Upper lobe of left lung (tissue), 6 donors: Measurements from ENCODE around the gene PLEKHM2. TPM values are rescaled to one million over a fixed set of nuclear protein-coding genes. Genes with fewer than 3 reads are reported as not detected.

Source experiments
- ATAC-seq, 2 donors: fragments of 200-7000 bp; cut with Tn5 transposase; one replicate each; pipeline ENCODE4 v1.9.1; 2022; ENCODE audit warnings: mild to moderate bottlenecking in 2 of 2, moderate library complexity in 2 of 2; ENCODE audit not compliant: low FRiP score in 2 of 2
- DNase-seq, 2 donors: peaks; one replicate each; pipeline ENCODE4 v3.0.0-alpha.2; 2019 to 2020
- H3K27ac ChIP-seq, 4 donors: fragments of 200-600 bp; sonication (generic); one replicate each; pipeline ENCODE4 v1.5.1; 2016 to 2019
- H3K27me3 ChIP-seq, 4 donors: fragments of 200-600 bp; sonication (generic); one replicate each; pipeline ENCODE4 v1.5.1; 2017 to 2019
- H3K36me3 ChIP-seq, 4 donors: fragments of 200-600 bp; sonication (generic); one replicate each; pipeline ENCODE4 v1.5.1; 2016 to 2019
- H3K4me1 ChIP-seq, 4 donors: fragments of 200-600 bp; sonication (generic); one replicate each; pipeline ENCODE4 v1.5.1; 2018 to 2019
- H3K4me3 ChIP-seq, 4 donors: fragments of 200-600 bp; sonication (generic); one replicate each; pipeline ENCODE4 v1.5.1; 2017 to 2019; ENCODE audit warnings: mild to moderate bottlenecking in 2 of 4, moderate library complexity in 1 of 4
- H3K9me3 ChIP-seq, 4 donors: fragments of 200-600 bp; sonication (generic); one replicate each; pipeline ENCODE4 v1.5.1; 2018 to 2019
- EP300 ChIP-seq, 4 donors: sonication (generic); formaldehyde crosslinking; IDR thresholded peaks; one replicate each; pipeline ENCODE4 v1.5.1; 2017; ENCODE audit warnings: antibody characterized with exemption in 4 of 4, control low read depth in 2 of 4
- POLR2A ChIP-seq, 4 donors: fragments of 450-650 bp; IDR thresholded peaks; one replicate each; pipeline ENCODE4 v1.5.1; 2016 to 2017; ENCODE audit warnings: antibody characterized with exemption in 4 of 4, mild to moderate bottlenecking in 2 of 4
- POLR2AphosphoS5 ChIP-seq, 2 donors: sonication (generic); formaldehyde crosslinking; IDR thresholded peaks; one replicate each; pipeline ENCODE4 v1.5.1; 2017; ENCODE audit warnings: antibody characterized with exemption in 2 of 2
- WGBS, 2 donors: methylation state at CpG; one replicate each; pipeline ENCODE4 v1.1.5; 2017 to 2018; 5-methylcytosine and 5-hydroxymethylcytosine counted together
- total RNA-seq, 6 donors: library from RNA; depleted of rRNA in 4 of 6; stranded (reverse); fragments of >200 nt in 4 of 6; gene quantifications; one replicate each; pipeline versions ENCODE4 v1.1.0 to v1.2.1, GENCODE V29; 2016 to 2021
- TF ChIP-seq, protein P1 (sequence below), 6 experiments: fragments of 450-650 bp in 4 of 6; fragments of 200-600 bp in 2 of 6; sonication (generic) in 2 of 6; IDR thresholded peaks; one replicate each; pipeline ENCODE4 v1.5.1; 2016 to 2019; ENCODE audit warnings: antibody characterized with exemption in 6 of 6
- donor health status: DM: no; HTN: no; CAD: no; lungs with moderate emphysema.
- donor health status: DM: no; HTN: yes; CAD: no; lungs with severe emphysema.

PLEKHM2 gene
- total RNA-seq, 6 donors from 2014 or later = 50.3 to 120 (median 83.3) TPM

DNA sequence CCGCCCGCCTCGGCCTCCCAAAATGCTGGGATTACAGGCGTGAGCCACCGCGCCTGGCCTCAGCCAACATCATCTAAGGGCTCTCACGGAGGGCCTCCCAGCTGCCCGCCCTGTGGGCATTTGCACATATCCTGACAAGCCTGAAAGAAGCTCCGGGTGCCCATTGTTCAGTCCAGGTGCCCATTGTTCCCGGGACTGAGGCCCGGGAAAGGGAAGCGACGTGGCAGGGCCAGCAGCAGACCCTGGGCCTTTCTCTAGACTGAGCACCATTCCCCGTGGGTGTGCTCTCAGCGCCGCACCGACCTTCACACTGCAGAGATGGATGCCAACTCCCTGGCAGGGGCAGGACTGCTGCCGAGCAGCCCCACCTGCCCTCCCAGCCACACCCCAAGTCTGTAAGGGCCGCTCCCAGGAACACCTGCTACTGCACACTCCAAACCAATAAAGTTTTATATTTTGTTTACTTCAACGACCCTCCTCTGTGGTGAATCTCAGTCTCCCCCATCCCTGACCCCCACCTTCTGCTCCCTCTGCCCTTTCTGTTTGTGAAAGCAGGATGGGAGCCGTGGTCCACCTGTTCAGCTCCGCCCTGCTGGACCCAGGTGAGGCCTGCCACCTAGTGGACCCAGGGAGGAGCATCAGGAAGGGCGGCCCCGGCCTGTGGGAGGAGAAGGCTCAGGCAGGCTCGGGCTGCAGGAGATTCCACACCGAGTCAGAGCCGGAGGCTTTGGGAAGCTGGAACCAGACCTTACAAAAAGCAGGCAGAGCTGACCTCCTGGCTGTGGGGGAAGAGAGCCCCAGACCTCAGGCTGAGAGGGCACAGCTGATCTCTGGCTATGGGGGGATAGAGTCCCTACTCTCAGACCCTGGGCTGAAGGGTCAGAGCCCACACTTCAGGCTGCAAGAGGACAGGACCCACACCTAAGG is 57.1 kb downstream of the PLEKHM2 start:
- H3K27ac ChIP-seq = no peak overlapping the region
- peaks cover 8 to 23% (median 18%) of the 10 kb centered on the region in 4 donors for H3K4me1 ChIP-seq
- no peak overlapping the region for H3K4me3 ChIP-seq
- DNase-seq (peak; percentile 85 to 86), ATAC-seq (peak; percentile 69 to 83)
- peaks cover 0 to 3% (median 0%) of the 10 kb centered on the region in 4 donors for H3K36me3 ChIP-seq
- no peaks in the 10 kb centered on the region for H3K27me3 ChIP-seq
- TF ChIP-seq POLR2AphosphoS5 (IDR thresholded peaks at IDR 0.05) (peak in 1 of 2 donors; percentile 42), POLR2A (IDR thresholded peaks at IDR 0.05) (no peak)
- TF ChIP-seq, protein P1, sequence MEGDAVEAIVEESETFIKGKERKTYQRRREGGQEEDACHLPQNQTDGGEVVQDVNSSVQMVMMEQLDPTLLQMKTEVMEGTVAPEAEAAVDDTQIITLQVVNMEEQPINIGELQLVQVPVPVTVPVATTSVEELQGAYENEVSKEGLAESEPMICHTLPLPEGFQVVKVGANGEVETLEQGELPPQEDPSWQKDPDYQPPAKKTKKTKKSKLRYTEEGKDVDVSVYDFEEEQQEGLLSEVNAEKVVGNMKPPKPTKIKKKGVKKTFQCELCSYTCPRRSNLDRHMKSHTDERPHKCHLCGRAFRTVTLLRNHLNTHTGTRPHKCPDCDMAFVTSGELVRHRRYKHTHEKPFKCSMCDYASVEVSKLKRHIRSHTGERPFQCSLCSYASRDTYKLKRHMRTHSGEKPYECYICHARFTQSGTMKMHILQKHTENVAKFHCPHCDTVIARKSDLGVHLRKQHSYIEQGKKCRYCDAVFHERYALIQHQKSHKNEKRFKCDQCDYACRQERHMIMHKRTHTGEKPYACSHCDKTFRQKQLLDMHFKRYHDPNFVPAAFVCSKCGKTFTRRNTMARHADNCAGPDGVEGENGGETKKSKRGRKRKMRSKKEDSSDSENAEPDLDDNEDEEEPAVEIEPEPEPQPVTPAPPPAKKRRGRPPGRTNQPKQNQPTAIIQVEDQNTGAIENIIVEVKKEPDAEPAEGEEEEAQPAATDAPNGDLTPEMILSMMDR (IDR thresholded peaks at IDR 0.05) = peak; percentile 76 to 93 (median 85)
- no peaks in the 10 kb centered on the region for H3K9me3 ChIP-seq
- WGBS, 2 donors = 50 to 60% methylated on average over 19 to 21 of the region's 27 CpGs

DNA sequence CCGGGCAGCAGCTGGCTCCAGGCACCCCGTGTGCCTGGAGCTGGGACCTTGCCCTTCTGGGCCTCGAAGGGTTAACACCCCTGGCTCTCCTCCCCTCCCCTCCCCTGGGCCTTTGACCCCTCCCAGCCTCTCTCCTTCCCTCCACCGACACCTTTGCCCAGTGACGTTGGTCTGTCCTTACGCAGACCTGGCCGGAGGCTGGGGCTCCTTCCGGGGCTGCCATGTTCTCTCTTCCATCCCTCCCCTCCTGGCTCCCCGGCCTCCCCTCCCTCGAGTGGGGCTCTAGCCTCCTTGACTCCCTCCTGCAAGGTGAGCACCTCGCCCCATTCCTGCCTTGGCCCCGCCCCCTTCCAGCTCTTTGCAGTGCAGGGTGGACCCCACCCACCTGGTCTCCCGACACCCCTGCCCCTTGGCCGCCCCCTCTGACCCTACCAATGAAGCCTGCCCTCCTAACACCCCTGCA is 58.2 kb downstream of the PLEKHM2 start, which contains the start of gene TMEM82:
Gene TMEM82, plus strand, starts transcription at position 161 of the 463 bp plus-strand sequence. Its CDS starts 61 bp downstream, at position 222.
- H3K36me3 ChIP-seq = peaks cover 0 to 3% (median 0%) of the 10 kb centered on the region in 4 donors
- ATAC-seq = no peak
- no peak within 1 kb of the TSS for H3K4me3 ChIP-seq
- 37 to 50% methylated on average over 11 to 12 of the region's 14 CpGs for WGBS, 2 donors
- no peak within 1 kb of the TSS for H3K27ac ChIP-seq
- peaks cover 2 to 13% (median 7%) of the 10 kb centered on the region in 4 donors for H3K4me1 ChIP-seq
- no peak for TF ChIP-seq POLR2A (IDR thresholded peaks at IDR 0.05)
- TF ChIP-seq POLR2AphosphoS5 (IDR thresholded peaks at IDR 0.05) = no peak
- TF ChIP-seq EP300 (IDR thresholded peaks at IDR 0.05) = no peak
- TF ChIP-seq, protein P1 (IDR thresholded peaks at IDR 0.05) = no peak
- no peaks in the 10 kb centered on the region for H3K9me3 ChIP-seq
- DNase-seq = no peak
- no peaks in the 10 kb centered on the region for H3K27me3 ChIP-seq

DNA sequence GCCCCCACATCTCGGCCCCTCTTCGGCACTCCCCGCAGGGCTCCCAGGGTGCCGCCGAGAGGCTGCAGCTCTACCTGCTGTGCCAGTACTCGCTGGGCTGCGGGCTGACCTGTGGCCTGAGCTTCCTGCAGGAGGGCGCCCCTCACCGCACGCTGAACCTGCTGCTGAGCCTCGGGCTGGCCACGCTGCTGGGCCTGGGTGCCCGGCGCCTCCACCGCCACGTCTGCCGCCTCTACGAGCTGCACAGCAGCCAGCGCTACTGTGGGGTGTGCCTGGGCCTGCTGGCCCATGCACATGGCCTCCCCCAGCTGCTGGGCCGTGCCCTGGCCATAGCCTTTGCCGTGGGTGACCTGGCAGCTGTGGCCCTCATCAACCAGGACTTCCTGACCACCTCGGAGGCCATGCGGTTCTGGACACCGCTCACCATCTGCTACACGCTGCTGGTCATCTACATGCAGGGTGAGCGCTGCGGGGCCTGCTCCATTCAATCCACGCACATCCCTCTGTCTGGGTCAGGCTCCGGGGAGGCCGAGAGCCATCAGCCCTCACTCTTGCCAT is 60.1 kb downstream of the PLEKHM2 start:
- 86 to 97% methylated on average over 12 to 30 of the region's 30 CpGs for whole genome bisulfite sequencing, 2 donors
- no peak overlapping the region for H3K27ac ChIP-seq
- H3K4me1 ChIP-seq = peaks cover 10 to 19% (median 13%) of the 10 kb centered on the region in 4 donors
- H3K4me3 ChIP-seq = no peak overlapping the region
- no peak for TF ChIP-seq POLR2A (IDR thresholded peaks at IDR 0.05)
- TF ChIP-seq, protein P1 (IDR thresholded peaks at IDR 0.05) = no peak
- no peak for TF ChIP-seq POLR2AphosphoS5 (IDR thresholded peaks at IDR 0.05)
- TF ChIP-seq EP300 (IDR thresholded peaks at IDR 0.05) = no peak
- ATAC-seq = no peak
- peaks cover 0 to 2% (median 0%) of the 10 kb centered on the region in 4 donors for H3K36me3 ChIP-seq
- DNase-seq = peak in 1 of 2 donors; percentile 80
- H3K9me3 ChIP-seq = no peaks in the 10 kb centered on the region
- H3K27me3 ChIP-seq = no peaks in the 10 kb centered on the region

DNA sequence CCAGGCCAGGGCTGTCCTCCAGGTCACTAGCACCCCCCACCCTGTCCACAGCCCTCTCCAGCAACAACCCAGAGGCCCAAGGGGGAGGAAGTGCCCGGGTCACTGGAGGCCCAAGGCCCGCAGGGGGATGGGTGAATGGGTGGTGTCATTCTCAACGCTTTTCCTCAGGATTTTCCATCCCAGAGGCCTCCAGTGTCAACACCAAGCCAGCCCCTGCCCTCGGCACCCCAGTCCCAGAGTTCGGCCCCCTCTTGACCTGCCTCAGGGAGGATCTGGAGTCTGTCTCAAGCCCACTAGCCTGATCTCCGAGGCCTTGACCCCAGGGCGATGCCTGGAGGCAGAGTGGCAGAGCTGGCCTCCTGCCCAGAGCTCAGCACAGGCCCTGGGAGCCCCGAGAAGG is 63.3 kb downstream of the PLEKHM2 start:
- peak overlapping the region in 2 of 4 donors; percentile 10 to 52 for H3K27ac ChIP-seq
- H3K4me1 ChIP-seq = peaks cover 12 to 26% (median 21%) of the 10 kb centered on the region in 4 donors
- H3K36me3 ChIP-seq = no peaks in the 10 kb centered on the region
- no peaks in the 10 kb centered on the region for H3K9me3 ChIP-seq
- no peak overlapping the region for H3K4me3 ChIP-seq
- no peaks in the 10 kb centered on the region for H3K27me3 ChIP-seq
- 51 to 71% methylated on average over 6 of the region's 8 CpGs for WGBS, 2 donors
- ATAC-seq (no peak), DNase-seq (peak in 1 of 2 donors; percentile 38)
- TF ChIP-seq EP300 (IDR thresholded peaks at IDR 0.05) = no peak
- TF ChIP-seq, protein P1 (IDR thresholded peaks at IDR 0.05) = no peak
